Measurements from ENCODE around the gene PPM1F. TPM values are rescaled to one million over a fixed set of nuclear protein-coding genes. Genes with fewer than 3 reads are reported as not detected.

PPM1F gene
- total RNA-seq, 1 experiment from 2014 or later, result 21.1 TPM

- no peaks in the 10 kb centered on the region for H4K20me1 ChIP-seq (ENCODE audit: control insufficient read depth, insufficient read depth, insufficient read length)
- no peak overlapping the region for H2BK12ac ChIP-seq (ENCODE audit: insufficient read length, low read depth, low read length)
- no peak overlapping the region for H2AFZ ChIP-seq (ENCODE audit: low read length)
- no peak overlapping the region for H2BK120ac ChIP-seq (ENCODE audit: low read depth, low read length, poor library complexity, severe bottlenecking)
- Mint-ChIP-seq H3K36me3 (ENCODE audit: insufficient read depth in 1 of 3, low read depth in 3 of 3) (peaks cover 6 to 32% (median 31%) of the 10 kb centered on the region in 3 experiments; a peak in 6 of 7 replicates), H3K9me3 (no peaks in the 10 kb centered on the region), H3K4me3 (no peak overlapping the region), H3K4me1 (peaks cover 14 to 22% of the 10 kb centered on the region in 2 experiments), H3K27ac (peak overlapping the region in 1 of 3 experiments; percentile 70; a peak in 1 of 7 replicates), H3K27me3 (ENCODE audit: low read depth) (no peaks in the 10 kb centered on the region)
- H2BK15ac ChIP-seq (ENCODE audit: low read depth, low read length), result no peak overlapping the region
- no peak overlapping the region for H2BK20ac ChIP-seq (ENCODE audit: low read depth, low read length, poor library complexity, severe bottlenecking)
- no peak overlapping the region for H2BK5ac ChIP-seq (ENCODE audit: insufficient read length, low read length)
- no peak overlapping the region for H2AK5ac ChIP-seq (ENCODE audit: insufficient read length, low read length)
- no peak overlapping the region; the same call in 1 of the 2 replicates for H3K14ac ChIP-seq (ENCODE audit: insufficient read depth, low read length)
- no peak overlapping the region for H3K56ac ChIP-seq (ENCODE audit: insufficient read length, low read depth, low read length)
- H3K23ac ChIP-seq (ENCODE audit: insufficient read length, low read depth, low read length), result no peak overlapping the region
- no peaks in the 10 kb centered on the region for H3K79me1 ChIP-seq (ENCODE audit: insufficient read depth, low read depth, low read length, poor library complexity, severe bottlenecking)
- H3K4me2 ChIP-seq (ENCODE audit: insufficient read depth, insufficient read length, low read length), result no peak overlapping the region
- no peak overlapping the region for H4K91ac ChIP-seq (ENCODE audit: insufficient read length, low read depth, low read length)
- no peak overlapping the region for H3K18ac ChIP-seq (ENCODE audit: insufficient read length, low read depth, low read length)
- no peak overlapping the region for H3K9ac ChIP-seq (ENCODE audit: extremely low read depth, insufficient read length, low read length)
- no peak overlapping the region for H4K8ac ChIP-seq (replicated peaks; ENCODE audit: insufficient read length, low read depth, low read length)
- TF ChIP-seq CTCF (conservative IDR thresholded peaks at IDR 0.05), result no peak
- no peak for DNase-seq
- H3K9me3 ChIP-seq (ENCODE audit: control insufficient read depth, low read depth, low read length), result no peaks in the 10 kb centered on the region
- no peak overlapping the region for H3K27ac ChIP-seq (ENCODE audit: insufficient read length, low read depth, low read length)
- H3K23me2 ChIP-seq (ENCODE audit: insufficient read length, low read depth, low read length, poor library complexity, severe bottlenecking), result peaks cover 3% of the 10 kb centered on the region
- no peak overlapping the region for H4K5ac ChIP-seq (ENCODE audit: insufficient read length, low read depth, low read length)
- no peaks in the 10 kb centered on the region for H3K79me2 ChIP-seq (ENCODE audit: insufficient read depth, low read length)
- H3T11ph ChIP-seq (ENCODE audit: low read length), result no peak overlapping the region
- no peak overlapping the region for H3K4ac ChIP-seq (ENCODE audit: low read depth, low read length)
- no peaks in the 10 kb centered on the region for H3K4me1 ChIP-seq (ENCODE audit: insufficient read depth, low read length)
- WGBS (ENCODE audit: extremely low coverage, insufficient read length, low lambda C conversion rate), result no CpG with 5 or more reads among the region's 23 CpGs
- H3K27me3 ChIP-seq (ENCODE audit: insufficient read depth, low read length), result no peaks in the 10 kb centered on the region
These were observed 19.2 kb downstream of the PPM1F start for GRCh38 chr22:21933413-21933812.

Data from H9 (cell line).